Large intestine (tissue), 12 donors: ENCODE measurements around the gene GCNA. TPM values are rescaled to one million over a fixed set of nuclear protein-coding genes. Genes with fewer than 3 reads are reported as not detected.

Experiments used
- DNase-seq, 2 donors: peaks; one replicate each; pipeline versions ENCODE4 v3.0.0 to v3.0.0-alpha.2; 2013
- H3K27ac ChIP-seq: one replicate; pipeline ENCODE4 v1.5.1; 2013; ENCODE audit warnings: low read length
- H3K27me3 ChIP-seq: 2 replicates; pipeline ENCODE4 v1.6.1; 2013; ENCODE audit warnings: low read length; ENCODE audit not compliant: control insufficient read depth, insufficient read depth
- H3K36me3 ChIP-seq: 2 replicates; pipeline ENCODE4 v1.6.1; 2013; ENCODE audit warnings: low read length; ENCODE audit not compliant: control insufficient read depth, insufficient read depth
- H3K4me1 ChIP-seq: one replicate; pipeline ENCODE4 v1.6.1; 2013; ENCODE audit warnings: low read length; ENCODE audit not compliant: control insufficient read depth, insufficient read depth
- H3K4me3 ChIP-seq: one replicate; pipeline ENCODE4 v1.5.1; 2013; ENCODE audit warnings: low read length
- H3K9me3 ChIP-seq: one replicate; pipeline ENCODE4 v1.6.1; 2013; ENCODE audit warnings: mild to moderate bottlenecking, low read depth, low read length, moderate library complexity; ENCODE audit not compliant: control insufficient read depth
- WGBS: methylation state at CpG from one replicate; pipeline ENCODE4 v1.1.5; 2013; ENCODE audit warnings: low lambda C conversion rate; ENCODE audit not compliant: insufficient coverage; 5-methylcytosine and 5-hydroxymethylcytosine counted together
- long read RNA-seq, 11 donors: transcript quantifications; one replicate each; lab custom pipeline, GENCODE V29; 2026
- polyA plus RNA-seq: library from polyadenylated mRNA; unstranded; fragments of 120-200 nt; gene quantifications from one replicate; pipeline ENCODE4 v1.2.1, GENCODE V29; 2013

Gene GCNA
- 1.6 TPM for polyA plus RNA-seq
- long read RNA-seq, donor 1 = 0 reads
- long read RNA-seq, donor 2 = 0 reads
- long read RNA-seq, donor 3 = 0 reads
- long read RNA-seq, donor 4 = 0 reads
- long read RNA-seq, donor 5 = 0 reads
- long read RNA-seq, donor 6 = 0 reads
- long read RNA-seq, donor 7 = 0 reads
- long read RNA-seq, donor 8 = 0 reads
- long read RNA-seq, donor 9 = 0 reads
- long read RNA-seq, donor 10, partial matches to known transcripts = 0 of 1 reads
- long read RNA-seq, donor 10, other reads (novel, unspliced or antisense) = 0 of 1 reads
- long read RNA-seq, donor 11 = 0 reads

- Histone ChIP-seq H3K27ac (no peak within 1 kb of the TSS), H3K9me3 (no peaks in the 10 kb centered on the region), H3K27me3 (no peaks in the 10 kb centered on the region), H3K4me3 (no peak within 1 kb of the TSS), H3K4me1 (no peaks in the 10 kb centered on the region), H3K36me3 (peaks cover 18% of the 10 kb centered on the region)
- DNase-seq = no peak
- no CpG with 5 or more reads among the region's 48 CpGs for WGBS
These were observed at the start of gene GCNA for GRCh38 chrX:71578253-71579135. Gene GCNA, plus strand, starts transcription at chrX:71578437. Its CDS starts 2,385 bp downstream, at chrX:71580822.

- DNase-seq = peak in 1 of 2 donors; percentile 72
- Histone ChIP-seq H3K27ac (peak overlapping the region; percentile 95), H3K36me3 (no peaks in the 10 kb centered on the region), H3K9me3 (no peaks in the 10 kb centered on the region), H3K27me3 (no peaks in the 10 kb centered on the region), H3K4me1 (no peaks in the 10 kb centered on the region), H3K4me3 (peak overlapping the region; percentile 96)
- WGBS = 0% methylated on average over 2 of the region's 25 CpGs
These were observed 46.0 kb upstream of the GCNA start for GRCh38 chrX:71532078-71532752.

- no CpG with 5 or more reads among the region's 47 CpGs for WGBS
- Histone ChIP-seq H3K4me1 (no peaks in the 10 kb centered on the region), H3K36me3 (peaks cover 4% of the 10 kb centered on the region), H3K4me3 (peak within 1 kb of the TSS; percentile 96), H3K27ac (peak within 1 kb of the TSS; percentile 95), H3K27me3 (no peaks in the 10 kb centered on the region), H3K9me3 (no peaks in the 10 kb centered on the region)
- DNase-seq = peak; percentile 93 to 96
These were observed 45.3 kb upstream of the GCNA start, which contains the start of gene OGT for GRCh38 chrX:71532753-71533425. Gene OGT, plus strand, starts transcription at chrX:71533104. Its CDS starts 196 bp downstream, at chrX:71533300.

GRCh38 chrX:71533516-71533850 lies 44.8 kb upstream of the GCNA start:
- Histone ChIP-seq H3K27me3 (no peaks in the 10 kb centered on the region), H3K36me3 (peaks cover 5% of the 10 kb centered on the region), H3K27ac (peak overlapping the region; percentile 95), H3K9me3 (no peaks in the 10 kb centered on the region), H3K4me1 (no peaks in the 10 kb centered on the region), H3K4me3 (peak overlapping the region; percentile 96)
- WGBS = no CpG with 5 or more reads among the region's 12 CpGs
- peak in 1 of 2 donors; percentile 20 for DNase-seq

GRCh38 chrX:71533851-71534561 lies 44.2 kb upstream of the GCNA start:
- no peaks in the 10 kb centered on the region for H3K9me3 ChIP-seq
- H3K36me3 ChIP-seq = peaks cover 5% of the 10 kb centered on the region
- no CpG with 5 or more reads among the region's 31 CpGs for WGBS
- DNase-seq = peak in 1 of 2 donors; percentile 35
- H3K27me3 ChIP-seq = no peaks in the 10 kb centered on the region
- H3K27ac ChIP-seq = peak overlapping the region; percentile 95
- H3K4me1 ChIP-seq = no peaks in the 10 kb centered on the region
- H3K4me3 ChIP-seq = peak overlapping the region; percentile 96

- WGBS = no CpG with 5 or more reads among the region's 9 CpGs
- Histone ChIP-seq H3K27ac (peak overlapping the region; percentile 95), H3K9me3 (no peaks in the 10 kb centered on the region), H3K4me3 (peak overlapping the region; percentile 96), H3K27me3 (no peaks in the 10 kb centered on the region), H3K36me3 (peaks cover 7% of the 10 kb centered on the region), H3K4me1 (peaks cover 4% of the 10 kb centered on the region)
- DNase-seq = peak in 1 of 2 donors; percentile 4
These were observed 43.3 kb upstream of the GCNA start for GRCh38 chrX:71534773-71535544.

GRCh38 chrX:71536285-71536684 lies 42.0 kb upstream of the GCNA start:
- H3K27ac ChIP-seq = peak overlapping the region; percentile 10
- H3K4me1 ChIP-seq = peaks cover 4% of the 10 kb centered on the region
- H3K36me3 ChIP-seq = peaks cover 9% of the 10 kb centered on the region
- H3K4me3 ChIP-seq = peak overlapping the region; percentile 6
- no peak for DNase-seq
- no peaks in the 10 kb centered on the region for H3K9me3 ChIP-seq
- WGBS = no CpG with 5 or more reads among the region's 5 CpGs
- H3K27me3 ChIP-seq = no peaks in the 10 kb centered on the region

- Histone ChIP-seq H3K9me3 (no peaks in the 10 kb centered on the region), H3K4me1 (peaks cover 4% of the 10 kb centered on the region), H3K4me3 (no peak overlapping the region), H3K27ac (no peak overlapping the region), H3K27me3 (no peaks in the 10 kb centered on the region), H3K36me3 (peaks cover 9% of the 10 kb centered on the region)
- DNase-seq = no peak
- no CpG with 5 or more reads among the region's 9 CpGs for WGBS
These were observed 40.5 kb upstream of the GCNA start for GRCh38 chrX:71537743-71538142.

- Histone ChIP-seq H3K4me3 (no peak overlapping the region), H3K4me1 (peaks cover 4% of the 10 kb centered on the region), H3K27ac (no peak overlapping the region), H3K9me3 (no peaks in the 10 kb centered on the region), H3K27me3 (no peaks in the 10 kb centered on the region), H3K36me3 (peaks cover 25% of the 10 kb centered on the region)
- WGBS = no CpG with 5 or more reads among the region's 3 CpGs
- no peak for DNase-seq
These were observed 37.4 kb upstream of the GCNA start for GRCh38 chrX:71540801-71541200.
